PC-3 (cell line): ENCODE measurements around the gene ZNF837. TPM values are rescaled to one million over a fixed set of nuclear protein-coding genes. Genes with fewer than 3 reads are reported as not detected.

ENCODE experiments used
- ATAC-seq: fragments of 200-7000 bp; cut with Tn5 transposase; 2 replicates; pipeline ENCODE4 v1.9.1; 2020; ENCODE audit warnings: mild to moderate bottlenecking, moderate library complexity
- BruUV-seq: library from RNA; stranded (reverse); fragments of 400-500 nt; replicated peaks from 2 replicates; lab custom pipeline; 2021; lab: Mats Ljungman, UMichigan
- CTCF ChIA-PET: fragments of 300-600 bp; sonication (Branson Sonifier 250); formaldehyde crosslinking; loops from one replicate; lab custom pipeline; 2022; ENCODE audit warnings: antibody characterized with exemption; lab: Charles Lee
- POLR2A ChIA-PET: fragments of 300-600 bp; sonication (Branson Sonifier 250); formaldehyde crosslinking; loops from one replicate; lab custom pipeline; 2022; ENCODE audit warnings: antibody characterized with exemption; ENCODE audit not compliant: unreplicated experiment; lab: Charles Lee
- DNase-seq: peaks from one replicate; pipeline ENCODE4 v3.0.0-alpha.2; 2015
- H2AFZ ChIP-seq: fragments of 300-600 bp; sonication (generic); 2 replicates; pipeline ENCODE4 v1.6.0; 2016; ENCODE audit warnings: antibody characterized with exemption, low read length
- H3F3A ChIP-seq: fragments of 300-600 bp; sonication (generic); one replicate; pipeline ENCODE4 v1.6.0; 2017; ENCODE audit warnings: antibody characterized with exemption, low read length, control low read depth, mild to moderate bottlenecking; ENCODE audit not compliant: unreplicated experiment
- H3K27ac ChIP-seq: fragments of 300-600 bp; sonication (generic); 2 replicates; pipeline ENCODE4 v1.5.1; 2016; ENCODE audit warnings: mild to moderate bottlenecking, low read length
- H3K27me3 ChIP-seq: fragments of 300-600 bp; sonication (generic); 2 replicates; pipeline ENCODE4 v1.6.1; 2016; ENCODE audit warnings: low read length, mixed read lengths
- H3K36me3 ChIP-seq: fragments of 300-600 bp; sonication (generic); 2 replicates; pipeline ENCODE4 v1.6.1; 2016; ENCODE audit warnings: low read depth, mixed run types, low read length, mixed read lengths
- H3K4me1 ChIP-seq: fragments of 300-600 bp; sonication (generic); 2 replicates; pipeline ENCODE4 v1.5.1; 2016; ENCODE audit warnings: low read length; ENCODE audit not compliant: insufficient read depth
- H3K4me2 ChIP-seq: fragments of 300-600 bp; sonication (generic); 2 replicates; pipeline ENCODE4 v1.6.0; 2016; ENCODE audit warnings: low read length
- H3K4me3 ChIP-seq: fragments of 300-600 bp; sonication (generic); 2 replicates; pipeline ENCODE4 v1.5.1; 2016; ENCODE audit warnings: mild to moderate bottlenecking, low read length, mixed read lengths
- H3K79me2 ChIP-seq: fragments of 300-600 bp; sonication (generic); 2 replicates; pipeline ENCODE4 v1.6.1; 2017; ENCODE audit warnings: low read length, mixed read lengths
- H3K9ac ChIP-seq: fragments of 300-600 bp; sonication (generic); 2 replicates; pipeline ENCODE4 v1.6.0; 2016; ENCODE audit warnings: mild to moderate bottlenecking, low read length
- H3K9me2 ChIP-seq: fragments of 300-600 bp; sonication (generic); replicated peaks from 2 replicates; pipeline ENCODE4 v1.6.1; 2016; ENCODE audit warnings: mixed run types, low read length, mixed read lengths
- H3K9me3 ChIP-seq: fragments of 300-600 bp; sonication (generic); 2 replicates; pipeline ENCODE4 v1.6.1; 2016; ENCODE audit warnings: low read length, mixed read lengths
- H4K20me1 ChIP-seq: fragments of 300-600 bp; sonication (generic); 2 replicates; pipeline ENCODE4 v1.6.1; 2016; ENCODE audit warnings: low read length, mixed read lengths
- EZH2 ChIP-seq: fragments of 300-600 bp; sonication (generic); IDR thresholded peaks from one replicate; pipeline ENCODE4 v1.6.1; 2017; ENCODE audit warnings: antibody characterized with exemption, mild to moderate bottlenecking, low read length; ENCODE audit not compliant: unreplicated experiment
- EZH2phosphoT487 ChIP-seq: fragments of 300-600 bp; sonication (generic); IDR thresholded peaks from 2 replicates; pipeline ENCODE4 v1.6.1; 2018; ENCODE audit warnings: mild to moderate bottlenecking, antibody characterized with exemption, low read length, borderline replicate concordance
- intact Hi-C: fragments of 100-400 bp; cut with micrococcal nuclease; formaldehyde crosslinking; loops from 2 replicates; pipeline ENCODE4 v1.9.0; 2023
- total RNA-seq: library from RNA; depleted of rRNA; stranded (reverse); fragments of >200 nt; gene quantifications from 2 replicates; pipeline ENCODE4 v1.2.3, GENCODE V29; 2014
- TF ChIP-seq, protein P1 (sequence below): fragments of 300-600 bp; sonication (generic); conservative IDR thresholded peaks from 2 replicates; pipeline ENCODE4 v1.5.1; 2017; ENCODE audit warnings: antibody characterized with exemption, low read depth, mild to moderate bottlenecking, low read length

Gene ZNF837
- total RNA-seq, 1 experiment from 2014 or later, result 9.5 TPM

- Histone ChIP-seq H3K9me3 (no peaks in the 10 kb centered on the region), H3K27me3 (no peaks in the 10 kb centered on the region), H3K9me2 (no peaks in the 10 kb centered on the region), H3K27ac (no peak overlapping the region), H3K4me2 (no peak overlapping the region), H3F3A (no peaks in the 10 kb centered on the region), H2AFZ (no peak overlapping the region), H3K4me3 (no peak overlapping the region), H3K79me2 (0 out of 2 replicates have a peak, but pooled peaks cover 6% of the 10 kb centered on the region), H4K20me1 (no peaks in the 10 kb centered on the region), H3K9ac (no peak overlapping the region), H3K4me1 (peaks cover 6% of the 10 kb centered on the region), H3K36me3 (no peaks in the 10 kb centered on the region)
- DNase-seq, result no peak
- POLR2A ChIA-PET, result no interaction called here
- no TSS peak for BruUV-seq
- no peak for ATAC-seq
- intact Hi-C loops, result no loop called here
- no peak for TF ChIP-seq EZH2
- TF ChIP-seq, protein P1, sequence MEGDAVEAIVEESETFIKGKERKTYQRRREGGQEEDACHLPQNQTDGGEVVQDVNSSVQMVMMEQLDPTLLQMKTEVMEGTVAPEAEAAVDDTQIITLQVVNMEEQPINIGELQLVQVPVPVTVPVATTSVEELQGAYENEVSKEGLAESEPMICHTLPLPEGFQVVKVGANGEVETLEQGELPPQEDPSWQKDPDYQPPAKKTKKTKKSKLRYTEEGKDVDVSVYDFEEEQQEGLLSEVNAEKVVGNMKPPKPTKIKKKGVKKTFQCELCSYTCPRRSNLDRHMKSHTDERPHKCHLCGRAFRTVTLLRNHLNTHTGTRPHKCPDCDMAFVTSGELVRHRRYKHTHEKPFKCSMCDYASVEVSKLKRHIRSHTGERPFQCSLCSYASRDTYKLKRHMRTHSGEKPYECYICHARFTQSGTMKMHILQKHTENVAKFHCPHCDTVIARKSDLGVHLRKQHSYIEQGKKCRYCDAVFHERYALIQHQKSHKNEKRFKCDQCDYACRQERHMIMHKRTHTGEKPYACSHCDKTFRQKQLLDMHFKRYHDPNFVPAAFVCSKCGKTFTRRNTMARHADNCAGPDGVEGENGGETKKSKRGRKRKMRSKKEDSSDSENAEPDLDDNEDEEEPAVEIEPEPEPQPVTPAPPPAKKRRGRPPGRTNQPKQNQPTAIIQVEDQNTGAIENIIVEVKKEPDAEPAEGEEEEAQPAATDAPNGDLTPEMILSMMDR, result no peak
- TF ChIP-seq EZH2phosphoT487, result no peak
- CTCF ChIA-PET, result no interaction called here
Measured at GRCh38 chr19:58356766-58357480, 23.9 kb downstream of the ZNF837 start.

DNA sequence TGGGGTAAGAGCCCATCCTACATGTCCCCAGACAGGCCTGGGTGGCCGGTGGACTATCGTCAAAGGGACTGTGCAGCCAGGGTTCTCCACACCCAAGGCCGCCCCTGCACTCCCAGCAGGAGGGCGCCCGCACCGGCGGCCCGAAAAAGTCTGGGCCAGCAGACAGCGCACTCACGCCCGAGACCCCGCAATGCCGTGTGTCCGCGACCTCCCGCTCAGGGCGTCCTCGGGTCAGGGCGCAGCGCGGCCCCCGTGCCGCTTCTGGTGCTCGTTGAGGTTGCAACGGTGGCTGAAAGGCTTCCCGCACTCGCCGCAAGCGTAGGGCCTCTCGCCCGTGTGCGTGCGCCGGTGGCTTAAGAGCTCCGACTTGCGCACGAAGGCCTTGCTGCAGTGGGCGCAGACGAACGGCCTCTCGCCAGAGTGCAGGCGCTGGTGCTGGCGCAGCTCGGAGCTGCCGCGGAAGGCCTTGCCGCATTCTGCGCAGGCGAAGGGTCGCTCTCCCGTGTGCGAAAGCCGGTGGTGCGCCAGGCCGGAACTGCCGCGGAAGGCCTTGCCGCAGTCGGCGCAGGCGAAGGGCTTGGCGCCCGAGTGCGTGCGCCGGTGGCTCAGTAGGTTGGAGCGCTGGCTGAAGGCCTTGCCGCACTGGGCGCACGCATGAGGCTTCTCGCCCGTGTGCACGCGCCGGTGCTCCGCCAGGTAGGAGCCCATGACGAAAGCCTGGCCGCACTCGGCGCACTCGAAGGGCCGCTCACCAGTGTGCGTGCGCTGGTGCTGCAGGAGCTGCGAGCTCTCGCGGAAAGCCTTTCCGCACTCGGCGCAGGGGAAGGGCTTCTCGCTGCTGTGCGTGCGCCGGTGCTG lies 24.7 kb downstream of the ZNF837 start:
- no peak overlapping the region for H2AFZ ChIP-seq
- no peaks in the 10 kb centered on the region for H4K20me1 ChIP-seq
- POLR2A ChIA-PET, result no interaction called here
- TF ChIP-seq EZH2phosphoT487, result no peak
- TF ChIP-seq EZH2, result no peak
- TF ChIP-seq, protein P1, result no peak
- H3K4me1 ChIP-seq, result no peaks in the 10 kb centered on the region
- no peak for DNase-seq
- H3K36me3 ChIP-seq, result no peaks in the 10 kb centered on the region
- H3K9me3 ChIP-seq, result no peaks in the 10 kb centered on the region
- no TSS peak for BruUV-seq
- H3K4me2 ChIP-seq, result no peak overlapping the region
- CTCF ChIA-PET, result no interaction called here
- no peak overlapping the region for H3K27ac ChIP-seq
- ATAC-seq, result no peak
- H3F3A ChIP-seq, result no peaks in the 10 kb centered on the region
- no peak overlapping the region for H3K9ac ChIP-seq
- H3K79me2 ChIP-seq, result no peaks in the 10 kb centered on the region
- H3K9me2 ChIP-seq, result no peaks in the 10 kb centered on the region
- H3K4me3 ChIP-seq, result no peak overlapping the region
- intact Hi-C loops, result no loop called here
- H3K27me3 ChIP-seq, result peaks cover 1% of the 10 kb centered on the region; the same call in 1 of the 2 replicates
